HepG2 (cell line): ENCODE data around the gene POMT2. TPM values are rescaled to one million over a fixed set of nuclear protein-coding genes. Genes with fewer than 3 reads are reported as not detected.

Experiments
- ATAC-seq: fragments of 200-7000 bp; cut with Tn5 transposase; 3 replicates; pipeline ENCODE4 v1.9.1; 2020; ENCODE audit warnings: mild to moderate bottlenecking, moderate library complexity
- BruUV-seq: library from RNA; stranded (reverse); fragments of 400-500 nt; replicated peaks from 2 replicates; lab custom pipeline; 2021; lab: Mats Ljungman, UMichigan
- CTCF ChIA-PET: fragments of 300-600 bp; formaldehyde crosslinking; extraction: SDS; loops from one replicate; lab custom pipeline; 2021; ENCODE audit warnings: low total read pairs, inconsistent platforms, low intra/inter-chr PET ratio; lab: Yijun Ruan, JAX
- POLR2A ChIA-PET: fragments of 350-600 bp; sonication (Branson Sonifier 250); formaldehyde crosslinking; loops from one replicate; lab custom pipeline; 2020; ENCODE audit warnings: antibody characterized with exemption, inconsistent platforms; lab: Yijun Ruan, JAX
- DNase-seq: peaks from one replicate; pipeline ENCODE4 v3.0.0-alpha.2; 2015; ENCODE audit warnings: low spot score
- FAIRE-seq: peaks from 3 replicates; lab custom pipeline; 2011; peaks lifted over from hg19 to GRCh38; lab: Jason Lieb, UNC
- H2AFZ ChIP-seq: one replicate; pipeline ENCODE4 v1.6.1; 2011; ENCODE audit warnings: low read length, inconsistent platforms
- H3K27ac ChIP-seq: fragments of 300-600 bp; 3 replicates; pipeline ENCODE4 v1.8.0; 2011; ENCODE audit warnings: mixed run types, mild to moderate bottlenecking, mixed read lengths, low read length, inconsistent platforms; ENCODE audit not compliant: insufficient read depth; ENCODE audit errors: extremely low read length
- H3K27me3 ChIP-seq, 2 experiments: fragments of 200-600 bp in 1 of 2; 2 replicates in 1 of 2; 3 replicates in 1 of 2; pipeline versions ENCODE4 v1.6.0 to v1.8.0; 2011; ENCODE audit warnings: low read length in 2 of 2, mild to moderate bottlenecking in 2 of 2, moderate library complexity in 2 of 2, inconsistent platforms in 1 of 2; ENCODE audit not compliant: insufficient read depth in 2 of 2, control insufficient read depth in 1 of 2
- H3K36me3 ChIP-seq, 2 experiments: fragments of 200-600 bp in 1 of 2; replicated peaks in 1 of 2; 2 replicates in 1 of 2; 3 replicates in 1 of 2; pipeline versions ENCODE4 v1.5.1 to v1.8.0; 2011; ENCODE audit warnings: low read length in 2 of 2, inconsistent platforms in 1 of 2; ENCODE audit not compliant: insufficient read depth in 2 of 2, control insufficient read depth in 1 of 2
- H3K4me1 ChIP-seq: 2 replicates; pipeline ENCODE4 v1.5.1; 2012; ENCODE audit warnings: low read length, inconsistent platforms; ENCODE audit not compliant: insufficient read depth
- H3K4me2 ChIP-seq: 2 replicates; pipeline ENCODE4 v1.6.0; 2011; ENCODE audit warnings: low read depth, low read length, inconsistent platforms
- H3K4me3 ChIP-seq, 3 experiments: fragments of 200-600 bp in 1 of 3; sonication (generic), shearing (Covaris generic) in 1 of 3; replicated peaks in 1 of 3; 2 replicates each; pipeline ENCODE4 v1.5.1; 2011 to 2016; ENCODE audit warnings: low read length in 3 of 3, inconsistent platforms in 2 of 3, low read depth in 2 of 3, mild to moderate bottlenecking in 2 of 3, control low read depth in 1 of 3, mixed read lengths in 1 of 3; ENCODE audit not compliant: insufficient read depth in 1 of 3
- H3K79me2 ChIP-seq: one replicate; pipeline ENCODE4 v1.6.1; 2011; ENCODE audit warnings: low read length, inconsistent platforms; ENCODE audit not compliant: insufficient read depth
- H3K9ac ChIP-seq: 2 replicates; pipeline ENCODE4 v1.6.0; 2011; ENCODE audit warnings: mild to moderate bottlenecking, low read depth, low read length, inconsistent platforms; ENCODE audit not compliant: insufficient read depth
- H3K9me3 ChIP-seq: 2 replicates; pipeline ENCODE4 v1.5.1; 2012; ENCODE audit warnings: mild to moderate bottlenecking, low read length
- H4K20me1 ChIP-seq: 2 replicates; pipeline ENCODE4 v1.6.0; 2011; ENCODE audit warnings: inconsistent platforms, mild to moderate bottlenecking, low read length, moderate library complexity; ENCODE audit not compliant: insufficient read depth
- ATAD3A ChIP-seq: sonication (generic); formaldehyde crosslinking; IDR thresholded peaks from 2 replicates; pipeline ENCODE4 v1.4.0; 2020; ENCODE audit warnings: missing genetic modification reagents
- BRCA1 ChIP-seq: sonication (generic); formaldehyde crosslinking; IDR thresholded peaks from 2 replicates; pipeline ENCODE4 v1.4.0; 2020; ENCODE audit warnings: missing genetic modification reagents
- CEBPB ChIP-seq: IDR thresholded peaks from 2 replicates; pipeline ENCODE4 v1.6.1; 2011; ENCODE audit warnings: low read depth, low read length, improper control_type of control experiment, borderline replicate concordance
- FLYWCH1 ChIP-seq: sonication (generic); formaldehyde crosslinking; IDR thresholded peaks from 2 replicates; pipeline ENCODE4 v1.8.1; 2023; ENCODE audit warnings: mild to moderate bottlenecking, missing genetic modification reagents
- SCMH1 ChIP-seq: sonication (generic); formaldehyde crosslinking; IDR thresholded peaks from 2 replicates; pipeline ENCODE4 v1.9.0; 2021; ENCODE audit warnings: missing genetic modification reagents, mild to moderate bottlenecking, borderline replicate concordance
- TCF12 ChIP-seq, 2 experiments: fragments of 450-650 bp in 1 of 2; sonication (generic) in 1 of 2; formaldehyde crosslinking in 1 of 2; IDR thresholded peaks; 2 replicates each; pipeline versions ENCODE4 v1.6.1 to v1.8.0; 2017 to 2022; ENCODE audit warnings: antibody characterized with exemption in 1 of 2, mild to moderate bottlenecking in 1 of 2, missing genetic modification reagents in 1 of 2, moderate library complexity in 1 of 2
- ZNF180 ChIP-seq: sonication (generic); formaldehyde crosslinking; IDR thresholded peaks from 2 replicates; pipeline ENCODE4 v1.4.0; 2020; ENCODE audit warnings: low read depth, missing genetic modification reagents, borderline replicate concordance
- ZNF564 ChIP-seq: sonication (generic); formaldehyde crosslinking; IDR thresholded peaks from 2 replicates; pipeline ENCODE4 v1.8.1; 2023; ENCODE audit warnings: mild to moderate bottlenecking, missing genetic modification reagents
- WGBS: methylation state at CpG from one replicate; pipeline ENCODE4 v1.1.6; 2017; ENCODE audit warnings: low lambda C conversion rate; 5-methylcytosine and 5-hydroxymethylcytosine counted together
- in situ Hi-C: cut with HindIII; loops from 2 replicates; pipeline ENCODE4 v1.10.0; 2017; ENCODE audit warnings: low pct_unique_long_range_greater_than_20kb; ENCODE audit not compliant: extremely low pct_ligation_motif_present
- intact Hi-C: fragments of 100-400 bp; cut with micrococcal nuclease; formaldehyde crosslinking; loops from one replicate; pipeline ENCODE4 v1.10.0; 2022; ENCODE audit not compliant: unreplicated experiment
- polyA plus RNA-seq, 8 experiments: library from polyadenylated mRNA; depleted of rRNA in 3 of 8; stranded (reverse) in 7 of 8; unstranded in 1 of 8; fragments of >200 nt; fragmentation: Illumina TruSeq in 4 of 8; extraction: Trizol in 4 of 8; gene quantifications; 2 replicates each; pipeline versions ENCODE4 v1.2.1 to v1.2.3, GENCODE V29; 2011 to 2016; ENCODE audit warnings: low read depth in 4 of 8, missing spikeins in 1 of 8, mixed read lengths in 1 of 8; ENCODE audit not compliant: insufficient read depth in 1 of 8
- total RNA-seq, 5 experiments: library from RNA; depleted of rRNA; stranded (reverse); fragments of >200 nt; fragmentation: Illumina TruSeq; extraction: Trizol; gene quantifications; 2 replicates each; pipeline ENCODE4 v1.2.3, GENCODE V29; 2016; ENCODE audit warnings: low read depth in 1 of 5
- TF ChIP-seq, protein P1 (sequence below): sonication (generic); formaldehyde crosslinking; IDR thresholded peaks from 2 replicates; pipeline ENCODE4 v1.8.0; 2022; ENCODE audit warnings: mild to moderate bottlenecking, missing genetic modification reagents, moderate library complexity
- TF ChIP-seq, protein P2 (sequence below): sonication (generic); formaldehyde crosslinking; IDR thresholded peaks from 2 replicates; pipeline ENCODE4 v1.4.0; 2020; ENCODE audit warnings: missing genetic modification reagents
- TF ChIP-seq, protein P3 (sequence below): sonication (generic); formaldehyde crosslinking; conservative IDR thresholded peaks from 2 replicates; pipeline ENCODE4 v1.4.0; 2020; ENCODE audit warnings: missing genetic modification reagents
- TF ChIP-seq, protein P4 (sequence below): sonication (generic); formaldehyde crosslinking; IDR thresholded peaks from 2 replicates; pipeline ENCODE4 v1.5.1; 2020; ENCODE audit warnings: missing genetic modification reagents, mild to moderate bottlenecking, borderline replicate concordance
- TF ChIP-seq, protein P5 (sequence below): sonication (generic); formaldehyde crosslinking; IDR thresholded peaks from 2 replicates; pipeline ENCODE4 v1.5.0; 2020; ENCODE audit warnings: missing genetic modification reagents

Gene POMT2
- total and polyA plus RNA-seq, 2 of the 13 experiments (the other 11 are each of a cell fraction or from before 2014, with no cell fraction given): 15.3 to 15.9 TPM

DNA sequence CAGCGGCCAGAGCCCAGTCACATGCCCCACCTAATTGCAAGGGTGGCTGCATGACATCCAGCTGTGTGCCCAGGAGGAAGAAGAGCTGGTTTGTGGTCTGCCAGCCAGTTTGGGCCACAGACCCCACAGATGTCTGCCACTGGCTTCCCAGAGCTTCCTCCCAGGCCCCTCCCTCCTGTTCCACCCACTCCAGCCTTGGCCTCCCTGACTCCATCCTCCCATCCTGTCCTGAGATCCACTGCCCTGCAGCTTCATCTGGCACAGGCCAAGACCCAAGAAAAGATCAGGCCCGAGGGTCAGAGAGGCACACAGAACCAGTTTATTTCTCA lies 55.5 kb downstream of the POMT2 start:
- no peak for TF ChIP-seq ATAD3A
- TF ChIP-seq, protein P1, sequence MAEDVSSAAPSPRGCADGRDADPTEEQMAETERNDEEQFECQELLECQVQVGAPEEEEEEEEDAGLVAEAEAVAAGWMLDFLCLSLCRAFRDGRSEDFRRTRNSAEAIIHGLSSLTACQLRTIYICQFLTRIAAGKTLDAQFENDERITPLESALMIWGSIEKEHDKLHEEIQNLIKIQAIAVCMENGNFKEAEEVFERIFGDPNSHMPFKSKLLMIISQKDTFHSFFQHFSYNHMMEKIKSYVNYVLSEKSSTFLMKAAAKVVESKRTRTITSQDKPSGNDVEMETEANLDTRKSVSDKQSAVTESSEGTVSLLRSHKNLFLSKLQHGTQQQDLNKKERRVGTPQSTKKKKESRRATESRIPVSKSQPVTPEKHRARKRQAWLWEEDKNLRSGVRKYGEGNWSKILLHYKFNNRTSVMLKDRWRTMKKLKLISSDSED (CRISPR knock-in tag): no peak
- TF ChIP-seq ZNF564: no peak
- no peak for TF ChIP-seq ZNF180 (CRISPR knock-in tag)
- TF ChIP-seq BRCA1 (CRISPR knock-in tag): no peak
- TF ChIP-seq, protein P2, sequence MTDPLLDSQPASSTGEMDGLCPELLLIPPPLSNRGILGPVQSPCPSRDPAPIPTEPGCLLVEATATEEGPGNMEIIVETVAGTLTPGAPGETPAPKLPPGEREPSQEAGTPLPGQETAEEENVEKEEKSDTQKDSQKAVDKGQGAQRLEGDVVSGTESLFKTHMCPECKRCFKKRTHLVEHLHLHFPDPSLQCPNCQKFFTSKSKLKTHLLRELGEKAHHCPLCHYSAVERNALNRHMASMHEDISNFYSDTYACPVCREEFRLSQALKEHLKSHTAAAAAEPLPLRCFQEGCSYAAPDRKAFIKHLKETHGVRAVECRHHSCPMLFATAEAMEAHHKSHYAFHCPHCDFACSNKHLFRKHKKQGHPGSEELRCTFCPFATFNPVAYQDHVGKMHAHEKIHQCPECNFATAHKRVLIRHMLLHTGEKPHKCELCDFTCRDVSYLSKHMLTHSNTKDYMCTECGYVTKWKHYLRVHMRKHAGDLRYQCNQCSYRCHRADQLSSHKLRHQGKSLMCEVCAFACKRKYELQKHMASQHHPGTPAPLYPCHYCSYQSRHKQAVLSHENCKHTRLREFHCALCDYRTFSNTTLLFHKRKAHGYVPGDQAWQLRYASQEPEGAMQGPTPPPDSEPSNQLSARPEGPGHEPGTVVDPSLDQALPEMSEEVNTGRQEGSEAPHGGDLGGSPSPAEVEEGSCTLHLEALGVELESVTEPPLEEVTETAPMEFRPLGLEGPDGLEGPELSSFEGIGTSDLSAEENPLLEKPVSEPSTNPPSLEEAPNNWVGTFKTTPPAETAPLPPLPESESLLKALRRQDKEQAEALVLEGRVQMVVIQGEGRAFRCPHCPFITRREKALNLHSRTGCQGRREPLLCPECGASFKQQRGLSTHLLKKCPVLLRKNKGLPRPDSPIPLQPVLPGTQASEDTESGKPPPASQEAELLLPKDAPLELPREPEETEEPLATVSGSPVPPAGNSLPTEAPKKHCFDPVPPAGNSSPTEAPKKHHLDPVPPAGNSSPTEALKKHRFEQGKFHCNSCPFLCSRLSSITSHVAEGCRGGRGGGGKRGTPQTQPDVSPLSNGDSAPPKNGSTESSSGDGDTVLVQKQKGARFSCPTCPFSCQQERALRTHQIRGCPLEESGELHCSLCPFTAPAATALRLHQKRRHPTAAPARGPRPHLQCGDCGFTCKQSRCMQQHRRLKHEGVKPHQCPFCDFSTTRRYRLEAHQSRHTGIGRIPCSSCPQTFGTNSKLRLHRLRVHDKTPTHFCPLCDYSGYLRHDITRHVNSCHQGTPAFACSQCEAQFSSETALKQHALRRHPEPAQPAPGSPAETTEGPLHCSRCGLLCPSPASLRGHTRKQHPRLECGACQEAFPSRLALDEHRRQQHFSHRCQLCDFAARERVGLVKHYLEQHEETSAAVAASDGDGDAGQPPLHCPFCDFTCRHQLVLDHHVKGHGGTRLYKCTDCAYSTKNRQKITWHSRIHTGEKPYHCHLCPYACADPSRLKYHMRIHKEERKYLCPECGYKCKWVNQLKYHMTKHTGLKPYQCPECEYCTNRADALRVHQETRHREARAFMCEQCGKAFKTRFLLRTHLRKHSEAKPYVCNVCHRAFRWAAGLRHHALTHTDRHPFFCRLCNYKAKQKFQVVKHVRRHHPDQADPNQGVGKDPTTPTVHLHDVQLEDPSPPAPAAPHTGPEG: no peak
- TF ChIP-seq CEBPB: no peak
- TF ChIP-seq, protein P3, sequence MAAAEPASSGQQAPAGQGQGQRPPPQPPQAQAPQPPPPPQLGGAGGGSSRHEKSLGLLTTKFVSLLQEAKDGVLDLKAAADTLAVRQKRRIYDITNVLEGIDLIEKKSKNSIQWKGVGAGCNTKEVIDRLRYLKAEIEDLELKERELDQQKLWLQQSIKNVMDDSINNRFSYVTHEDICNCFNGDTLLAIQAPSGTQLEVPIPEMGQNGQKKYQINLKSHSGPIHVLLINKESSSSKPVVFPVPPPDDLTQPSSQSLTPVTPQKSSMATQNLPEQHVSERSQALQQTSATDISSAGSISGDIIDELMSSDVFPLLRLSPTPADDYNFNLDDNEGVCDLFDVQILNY (CRISPR knock-in tag): no peak
- TF ChIP-seq, protein P4, sequence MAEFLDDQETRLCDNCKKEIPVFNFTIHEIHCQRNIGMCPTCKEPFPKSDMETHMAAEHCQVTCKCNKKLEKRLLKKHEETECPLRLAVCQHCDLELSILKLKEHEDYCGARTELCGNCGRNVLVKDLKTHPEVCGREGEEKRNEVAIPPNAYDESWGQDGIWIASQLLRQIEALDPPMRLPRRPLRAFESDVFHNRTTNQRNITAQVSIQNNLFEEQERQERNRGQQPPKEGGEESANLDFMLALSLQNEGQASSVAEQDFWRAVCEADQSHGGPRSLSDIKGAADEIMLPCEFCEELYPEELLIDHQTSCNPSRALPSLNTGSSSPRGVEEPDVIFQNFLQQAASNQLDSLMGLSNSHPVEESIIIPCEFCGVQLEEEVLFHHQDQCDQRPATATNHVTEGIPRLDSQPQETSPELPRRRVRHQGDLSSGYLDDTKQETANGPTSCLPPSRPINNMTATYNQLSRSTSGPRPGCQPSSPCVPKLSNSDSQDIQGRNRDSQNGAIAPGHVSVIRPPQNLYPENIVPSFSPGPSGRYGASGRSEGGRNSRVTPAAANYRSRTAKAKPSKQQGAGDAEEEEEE (CRISPR knock-in tag): no peak
- no peak for TF ChIP-seq FLYWCH1 (CRISPR knock-in tag)
- TF ChIP-seq SCMH1: no peak
- TF ChIP-seq, protein P5, sequence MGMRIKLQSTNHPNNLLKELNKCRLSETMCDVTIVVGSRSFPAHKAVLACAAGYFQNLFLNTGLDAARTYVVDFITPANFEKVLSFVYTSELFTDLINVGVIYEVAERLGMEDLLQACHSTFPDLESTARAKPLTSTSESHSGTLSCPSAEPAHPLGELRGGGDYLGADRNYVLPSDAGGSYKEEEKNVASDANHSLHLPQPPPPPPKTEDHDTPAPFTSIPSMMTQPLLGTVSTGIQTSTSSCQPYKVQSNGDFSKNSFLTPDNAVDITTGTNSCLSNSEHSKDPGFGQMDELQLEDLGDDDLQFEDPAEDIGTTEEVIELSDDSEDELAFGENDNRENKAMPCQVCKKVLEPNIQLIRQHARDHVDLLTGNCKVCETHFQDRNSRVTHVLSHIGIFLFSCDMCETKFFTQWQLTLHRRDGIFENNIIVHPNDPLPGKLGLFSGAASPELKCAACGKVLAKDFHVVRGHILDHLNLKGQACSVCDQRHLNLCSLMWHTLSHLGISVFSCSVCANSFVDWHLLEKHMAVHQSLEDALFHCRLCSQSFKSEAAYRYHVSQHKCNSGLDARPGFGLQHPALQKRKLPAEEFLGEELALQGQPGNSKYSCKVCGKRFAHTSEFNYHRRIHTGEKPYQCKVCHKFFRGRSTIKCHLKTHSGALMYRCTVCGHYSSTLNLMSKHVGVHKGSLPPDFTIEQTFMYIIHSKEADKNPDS (CRISPR knock-in tag): no peak
- no peak for TF ChIP-seq TCF12 (IDR thresholded peaks at IDR 0.05)
- no peak for TF ChIP-seq TCF12 (CRISPR knock-in tag; IDR thresholded peaks at IDR 0.05)
- 0% methylated on average over 1 of the region's 2 CpGs for WGBS
- in situ Hi-C loops (no loop called here), intact Hi-C loops (no loop called here)
- DNase-seq (no peak), ATAC-seq (no peak), FAIRE-seq (no peak)
- Histone ChIP-seq H3K27me3 (peaks cover 10 to 60% of the 10 kb centered on the region in 2 experiments; a peak in 4 of 5 replicates), H3K4me2 (no peak overlapping the region), H3K4me3 (no peak overlapping the region), H3K9me3 (no peaks in the 10 kb centered on the region), H2AFZ (no peak overlapping the region), H4K20me1 (peaks cover 2% of the 10 kb centered on the region; the same call in 1 of the 2 replicates), H3K36me3 (no peaks in the 10 kb centered on the region), H3K79me2 (no peaks in the 10 kb centered on the region), H3K27ac (no peak overlapping the region), H3K9ac (no peak overlapping the region), H3K4me1 (no peaks in the 10 kb centered on the region)
- ChIA-PET POLR2A (no interaction called here), CTCF (no interaction called here)
- no TSS peak for BruUV-seq
